ENCODE measurements around the gene SLC25A26.

Gene SLC25A26

DNA sequence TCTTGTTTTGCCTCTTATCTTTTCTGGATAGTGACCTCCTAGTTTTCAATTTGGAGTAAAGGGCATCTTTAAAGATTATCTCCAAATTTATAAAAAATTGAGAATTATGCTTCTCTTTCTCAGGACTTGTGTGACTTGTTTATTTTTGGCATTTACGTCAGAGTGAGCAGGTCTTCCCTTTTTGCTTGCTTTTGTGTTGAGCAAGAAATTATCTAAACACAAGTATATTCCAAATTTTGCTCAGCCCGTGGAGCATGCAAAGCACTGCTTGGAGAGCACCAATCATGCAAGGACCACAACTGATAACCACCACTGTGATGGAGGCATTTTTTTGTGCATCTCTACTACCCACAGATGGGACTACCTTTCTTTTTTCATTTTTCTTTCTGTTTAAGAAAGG is 7.1 kb downstream of the SLC25A26 start:
- DNase-seq, result no peak

DNA sequence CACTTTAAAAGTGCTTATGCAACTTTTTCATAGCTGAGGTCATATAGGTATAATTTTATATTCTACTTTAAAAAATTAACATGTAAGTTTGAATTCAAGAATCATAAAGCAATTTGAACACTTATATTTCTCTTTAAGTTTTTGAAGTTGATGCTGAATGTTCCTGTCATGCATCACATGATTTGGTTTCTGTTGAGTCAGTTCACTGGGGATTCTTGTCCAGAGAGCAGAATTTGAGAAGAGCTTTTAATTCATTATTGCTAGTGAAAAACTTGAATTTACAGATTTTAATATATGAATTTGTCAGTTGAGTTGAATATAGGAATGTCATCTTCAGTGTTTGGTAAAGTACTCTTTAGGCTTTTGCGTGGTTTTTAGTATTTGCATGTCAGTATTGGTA is 7.9 kb downstream of the SLC25A26 start:
- no peak for DNase-seq

DNA sequence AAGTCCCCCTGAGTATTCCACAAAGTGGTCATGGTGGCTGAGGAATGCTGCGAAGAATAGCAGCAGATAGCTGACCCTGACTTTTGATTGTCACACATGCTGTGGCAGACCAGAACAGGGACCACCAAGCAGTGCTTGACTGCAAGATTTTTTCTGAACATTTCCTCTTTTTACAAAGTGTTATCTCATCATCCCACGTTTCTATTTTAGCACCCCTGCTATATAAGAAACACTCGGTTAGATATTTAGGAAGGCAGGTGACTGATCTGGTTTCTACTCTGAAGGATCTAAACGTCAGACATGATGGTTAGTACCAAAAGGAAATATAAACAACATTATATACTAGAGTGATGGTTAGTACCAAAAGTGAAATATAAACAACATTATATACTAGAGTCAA is 9.1 kb downstream of the SLC25A26 start:
- DNase-seq, result no peak

DNA sequence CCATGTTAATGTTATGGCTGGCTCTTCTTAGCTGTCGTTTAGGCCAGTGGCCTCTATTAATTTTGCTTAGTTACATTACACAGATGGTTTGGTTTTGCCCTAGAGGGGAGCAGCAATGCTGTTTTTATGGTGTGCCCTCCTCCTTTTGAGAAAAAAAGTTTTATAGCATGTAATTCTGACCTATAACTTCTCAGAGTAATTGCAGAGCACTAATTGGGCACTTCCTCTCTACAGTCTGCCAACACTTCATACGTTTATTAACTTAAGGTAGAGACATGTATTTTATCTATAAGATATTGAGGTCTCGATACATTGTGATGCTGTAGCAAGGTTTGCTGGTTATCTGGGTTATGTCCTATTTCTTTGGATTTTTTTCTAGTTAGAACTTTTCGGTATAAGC is 12.2 kb downstream of the SLC25A26 start:
- no peak for DNase-seq

DNA sequence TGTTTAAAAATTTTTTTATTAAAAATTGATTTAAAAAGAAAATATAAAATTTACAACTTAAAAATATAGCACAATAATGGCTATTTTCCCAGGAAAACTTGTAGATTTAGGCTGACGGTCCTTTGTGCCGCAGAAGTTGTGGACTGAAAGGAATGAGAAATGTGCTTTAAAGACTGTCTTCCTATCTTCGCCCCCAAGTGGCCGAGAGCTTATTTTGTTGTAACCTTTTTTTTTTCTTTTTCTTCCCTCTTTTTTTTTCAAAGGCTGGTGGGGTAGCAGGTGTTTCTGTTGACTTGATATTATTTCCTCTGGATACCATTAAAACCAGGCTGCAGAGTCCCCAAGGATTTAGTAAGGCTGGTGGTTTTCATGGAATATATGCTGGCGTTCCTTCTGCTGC is 15.5 kb downstream of the SLC25A26 start:
- no peak for DNase-seq

DNA sequence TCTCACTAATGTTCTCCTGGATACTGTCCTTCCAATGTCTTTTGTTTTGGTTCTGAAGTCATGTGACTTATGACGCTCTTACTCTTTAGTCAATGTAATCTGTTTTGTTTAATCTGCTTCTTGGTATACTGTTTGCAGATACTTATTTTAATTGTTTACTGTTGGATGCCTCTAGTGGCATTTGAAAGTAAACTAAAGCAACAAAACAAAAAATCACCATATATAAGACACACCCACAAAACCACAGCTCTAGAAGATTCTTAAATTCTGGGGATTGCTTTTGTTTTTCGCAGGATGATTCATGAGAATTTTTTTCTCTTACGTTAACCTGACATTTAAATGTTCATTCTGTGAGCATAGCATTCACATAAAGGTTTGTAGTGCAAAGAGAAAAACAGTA is 16.8 kb downstream of the SLC25A26 start:
- DNase-seq, result no peak

DNA sequence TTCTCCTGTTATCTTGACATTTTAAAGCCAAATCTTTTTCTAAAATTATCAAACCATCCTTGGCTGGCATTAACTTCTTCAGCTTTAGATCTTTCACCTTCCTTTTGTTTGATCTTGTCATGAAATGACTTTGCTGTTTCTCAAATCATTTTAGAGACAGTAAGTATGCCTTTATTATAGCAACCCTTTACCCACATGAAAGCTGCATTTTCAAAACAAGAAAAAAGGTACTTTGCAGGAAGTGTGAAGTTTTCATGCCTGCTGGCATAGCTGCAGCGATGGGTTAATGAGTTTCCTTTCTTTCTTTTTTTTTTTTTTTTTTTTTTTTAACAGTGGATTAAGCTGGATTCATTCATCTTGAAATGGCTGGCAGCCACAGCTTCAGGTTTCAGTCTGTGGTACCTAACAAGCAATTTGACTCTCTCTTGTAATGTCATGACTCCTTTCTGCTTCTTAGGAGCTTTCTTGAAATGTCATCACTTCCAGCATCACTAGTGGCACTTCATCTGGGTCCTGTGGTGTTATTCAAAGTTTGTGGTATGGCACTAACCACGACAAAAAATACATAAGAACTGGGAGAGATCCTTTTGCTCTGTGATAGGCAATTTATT is 18.8 kb downstream of the SLC25A26 start:
- no peak for DNase-seq

DNA sequence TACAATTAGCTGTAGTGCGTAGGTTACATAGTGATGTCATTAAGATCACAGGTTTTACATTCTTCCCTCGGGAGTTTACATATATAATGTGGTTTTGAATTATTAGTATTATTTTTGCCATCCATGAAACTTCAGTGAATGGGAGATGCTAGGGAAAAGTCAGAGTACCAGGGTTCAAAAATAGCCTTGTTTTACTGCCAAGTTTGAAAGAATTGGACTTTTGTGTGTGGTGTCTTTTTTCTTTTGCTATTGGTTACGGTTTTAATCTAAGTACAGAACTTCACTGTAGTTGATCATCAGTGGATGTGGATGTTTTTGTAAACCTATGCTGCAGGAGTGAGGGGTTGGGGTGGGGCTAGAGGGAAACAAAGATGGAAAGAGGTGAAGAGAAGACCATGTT is 20.7 kb downstream of the SLC25A26 start:
- no peak for DNase-seq

DNA sequence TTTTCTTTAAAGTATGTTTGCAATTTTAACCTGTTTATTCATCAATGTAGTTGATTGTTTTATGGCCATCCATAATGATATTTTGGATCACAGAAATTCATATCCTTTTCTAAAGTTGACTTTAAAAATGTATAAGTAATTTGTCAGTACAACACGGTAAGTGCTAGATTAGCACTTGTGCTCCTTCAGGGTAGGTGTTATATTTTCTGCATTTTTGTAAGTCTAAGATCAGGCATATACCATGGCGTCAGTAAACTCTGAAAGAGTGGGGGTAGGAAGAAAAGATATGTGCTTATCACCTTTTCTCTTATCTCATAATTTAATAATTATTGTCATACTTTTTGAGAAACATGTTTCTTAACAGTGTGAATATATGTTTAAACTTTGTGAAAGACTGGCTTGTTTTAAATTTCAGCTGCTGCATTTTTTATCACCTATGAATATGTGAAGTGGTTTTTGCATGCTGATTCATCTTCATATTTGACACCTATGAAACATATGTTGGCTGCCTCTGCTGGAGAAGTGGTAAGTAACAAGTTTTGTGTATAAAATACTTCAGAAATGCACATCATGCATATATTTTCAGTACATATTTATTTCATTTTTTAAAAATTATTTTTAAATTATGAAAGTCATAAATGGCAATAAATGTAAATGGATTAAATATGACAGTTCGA is 22.1 kb downstream of the SLC25A26 start:
- DNase-seq, result no peak

DNA sequence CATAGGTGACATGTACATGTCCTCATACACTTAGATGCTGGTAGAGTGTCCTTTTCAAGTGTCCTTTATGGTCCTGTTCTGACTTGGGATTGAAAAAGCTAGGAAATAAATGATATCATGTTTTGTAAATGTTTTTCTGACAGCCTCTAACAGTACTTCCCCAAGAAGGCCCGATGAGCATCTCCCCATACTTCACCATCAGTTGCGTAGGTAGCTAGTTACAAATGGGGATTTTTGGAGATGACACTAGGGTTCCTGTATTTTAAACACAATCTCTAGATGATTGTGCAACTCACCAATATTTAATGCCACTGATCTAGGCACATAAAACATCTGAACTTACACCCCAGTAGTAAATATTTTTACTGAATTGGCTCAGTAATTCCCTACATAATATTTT is 27.8 kb downstream of the SLC25A26 start:
- DNase-seq, result no peak

DNA sequence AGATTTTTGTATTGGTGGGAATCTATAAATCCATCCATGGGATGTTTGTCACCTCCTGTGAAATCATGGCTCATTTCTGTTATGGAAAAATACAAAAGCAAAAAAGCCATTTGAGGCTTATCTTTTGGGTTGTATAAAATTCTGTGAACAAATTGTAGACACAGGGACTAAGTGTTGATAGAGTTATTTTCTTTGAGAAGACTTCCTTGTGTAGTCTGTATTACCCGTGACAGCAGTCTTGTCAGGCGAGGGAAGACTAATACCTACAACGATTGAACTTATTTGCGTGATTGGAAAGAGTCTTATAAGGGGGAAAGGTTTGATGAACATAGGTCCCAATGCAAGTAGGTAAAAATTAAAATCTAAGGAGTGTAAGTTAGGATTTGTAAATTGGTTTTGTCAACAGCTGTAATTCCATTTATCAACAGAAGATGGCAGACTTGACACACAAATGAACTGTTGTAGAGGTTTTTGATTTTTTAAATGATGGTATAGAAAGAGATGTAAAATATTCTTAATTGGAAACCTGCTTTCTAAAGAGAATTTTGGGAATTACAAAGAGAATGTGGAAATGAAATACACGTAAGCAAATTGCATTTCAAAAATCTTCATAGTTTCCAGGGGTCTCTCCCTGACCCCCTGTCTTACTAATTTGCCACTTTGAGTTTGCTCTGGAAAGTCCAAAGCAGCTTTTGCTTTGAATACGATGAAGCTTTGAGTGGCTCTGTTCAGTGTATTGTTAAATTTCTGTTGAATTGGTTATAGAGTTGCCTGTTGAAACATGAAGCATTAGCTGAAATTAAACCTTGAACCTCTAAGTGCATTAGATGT is 33.2 kb downstream of the SLC25A26 start:
- DNase-seq, result no peak

DNA sequence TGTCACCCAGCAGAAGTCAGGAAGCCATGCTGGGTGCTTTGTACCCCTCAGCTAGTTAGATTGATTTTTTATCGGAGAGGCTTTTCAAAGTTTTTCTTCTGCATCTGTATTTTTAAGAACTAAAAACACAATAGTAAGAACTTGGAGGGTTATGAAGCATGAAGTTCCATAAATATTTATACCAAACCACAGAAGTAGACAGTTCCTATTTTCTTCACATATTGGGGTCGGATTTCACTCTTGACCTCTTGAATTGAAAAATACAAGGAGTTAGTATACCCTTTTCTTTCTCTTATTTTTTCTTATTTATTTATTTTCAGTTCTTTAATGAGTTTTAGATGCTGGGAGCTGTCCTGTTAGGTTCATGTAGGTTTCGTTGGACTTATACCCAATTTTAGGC is 35.1 kb downstream of the SLC25A26 start:
- DNase-seq, result no peak

DNA sequence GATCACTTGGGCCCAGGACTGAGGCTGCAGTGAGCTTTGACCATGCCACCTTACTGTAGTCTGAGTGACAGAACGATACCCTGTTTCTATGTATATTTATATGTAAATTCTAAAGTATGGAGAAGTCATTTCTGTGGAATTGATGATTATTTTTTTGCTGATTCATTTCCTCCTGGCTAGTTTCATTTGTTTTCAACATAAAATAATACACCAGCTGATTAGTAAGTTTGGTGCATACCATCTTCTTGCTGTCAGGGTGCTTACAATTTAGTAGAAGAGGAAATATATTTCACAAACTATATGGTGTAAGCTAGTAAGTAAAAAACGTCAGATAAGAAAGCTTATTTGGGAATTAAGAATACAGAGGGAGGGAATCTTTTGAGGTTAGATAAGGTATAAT is 36.0 kb downstream of the SLC25A26 start:
- no peak for DNase-seq

DNA sequence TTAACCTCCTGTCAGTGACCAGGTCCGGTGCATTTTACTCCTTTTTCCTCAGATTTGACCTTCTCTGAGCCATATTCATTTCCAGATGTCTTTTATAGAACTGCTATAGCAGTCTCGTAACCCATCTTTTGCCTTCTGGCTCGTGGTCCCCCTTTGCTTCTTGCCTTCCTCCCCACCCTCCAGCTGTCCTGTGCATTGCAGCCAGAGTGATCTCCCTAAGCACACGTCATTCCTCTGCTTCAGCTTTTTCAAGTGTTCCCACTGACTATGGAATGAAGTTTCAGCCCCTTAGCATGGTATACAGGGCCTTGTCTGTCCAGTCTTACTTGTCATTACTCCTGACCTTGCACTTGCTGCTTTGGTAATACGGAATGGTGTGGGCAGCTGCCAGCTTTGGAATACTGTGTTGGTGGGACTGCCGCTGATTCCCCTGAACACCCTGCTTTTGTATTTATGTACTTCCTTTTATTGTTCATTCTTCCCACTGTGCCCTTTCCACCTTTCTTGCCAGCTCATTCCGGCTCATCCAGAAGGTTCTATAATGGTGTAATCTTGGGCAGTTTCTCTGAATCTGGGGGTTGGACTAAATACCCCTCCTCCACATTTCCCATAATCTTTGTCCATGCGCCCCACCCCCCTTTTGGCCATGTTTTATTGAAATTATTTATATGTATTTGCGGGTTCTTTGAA is 38.9 kb downstream of the SLC25A26 start:
- no peak for DNase-seq

DNA sequence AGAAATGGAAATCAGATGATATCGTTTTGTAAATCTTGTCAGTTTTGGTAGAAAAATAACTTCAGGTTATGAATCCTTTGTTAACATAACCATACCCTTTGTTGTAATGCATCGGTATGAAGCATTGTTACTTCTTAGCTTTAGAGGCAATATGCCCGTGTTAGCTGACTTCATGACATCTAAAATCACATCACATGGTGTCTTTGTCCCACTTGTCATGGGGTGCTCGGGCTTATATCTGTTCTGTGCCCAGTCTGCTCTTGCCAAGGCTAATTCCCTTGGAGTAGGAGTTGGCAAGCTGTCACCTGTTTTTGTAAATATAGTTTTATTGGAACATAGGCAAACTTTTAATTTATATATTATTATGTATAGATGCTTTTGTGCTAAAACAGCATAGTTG is 39.6 kb downstream of the SLC25A26 start:
- DNase-seq, result no peak

DNA sequence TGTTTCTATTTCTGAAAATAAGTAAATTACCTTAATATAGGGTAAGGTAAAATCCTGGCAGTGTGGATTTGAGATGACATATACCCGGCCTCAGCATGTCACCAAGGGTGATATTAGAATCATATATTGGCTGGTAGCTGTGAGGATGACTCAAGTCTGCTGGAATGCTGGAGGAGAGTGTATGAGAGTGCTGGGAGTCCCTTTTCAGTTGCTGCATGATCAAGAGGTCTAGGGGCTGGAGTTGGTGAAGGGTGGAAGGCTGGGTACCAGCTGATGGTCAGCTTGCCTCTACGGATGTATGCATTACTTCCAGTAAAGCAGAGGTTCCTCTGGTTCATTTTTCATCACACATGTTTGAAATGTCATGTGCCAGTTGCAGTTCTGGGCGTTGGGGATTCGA is 40.6 kb downstream of the SLC25A26 start:
- DNase-seq, result no peak

DNA sequence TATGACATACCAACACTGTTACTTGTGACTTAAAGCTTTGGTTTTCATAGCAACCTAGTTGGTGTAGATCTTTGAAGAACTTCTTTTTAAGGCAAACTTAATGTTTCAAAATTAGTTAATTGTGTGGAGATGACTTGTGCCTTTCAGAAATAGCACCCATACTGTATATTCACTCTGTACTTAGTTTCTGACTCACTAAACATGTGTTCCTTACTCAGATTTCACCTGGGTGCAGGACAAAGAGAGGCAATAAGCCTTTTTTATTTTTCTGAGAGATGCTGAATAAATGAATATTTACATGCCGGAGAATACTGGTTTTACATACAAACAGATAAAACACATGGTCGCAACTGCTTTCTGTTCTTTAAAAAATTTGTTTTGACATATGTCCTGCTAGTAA is 44.8 kb downstream of the SLC25A26 start:
- DNase-seq, result no peak

DNA sequence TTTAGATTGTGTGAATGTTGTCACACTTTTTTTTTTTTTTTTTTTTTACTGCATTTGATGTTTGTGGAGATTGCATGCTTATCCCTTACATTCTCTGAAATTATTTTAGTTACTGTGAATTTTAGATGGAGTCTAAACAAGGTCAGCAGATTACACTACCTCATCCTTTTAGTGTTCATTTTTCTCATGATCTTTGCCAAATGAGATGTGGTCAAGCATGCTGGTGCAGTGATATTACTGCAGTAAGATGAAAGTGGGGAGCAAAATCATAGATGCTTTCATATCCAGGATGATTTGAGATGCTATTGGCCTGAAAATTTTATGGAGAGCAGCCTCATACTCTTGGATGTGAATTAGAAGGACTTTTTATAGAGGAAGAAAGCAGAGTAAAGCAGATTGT is 45.8 kb downstream of the SLC25A26 start:
- no peak for DNase-seq

DNA sequence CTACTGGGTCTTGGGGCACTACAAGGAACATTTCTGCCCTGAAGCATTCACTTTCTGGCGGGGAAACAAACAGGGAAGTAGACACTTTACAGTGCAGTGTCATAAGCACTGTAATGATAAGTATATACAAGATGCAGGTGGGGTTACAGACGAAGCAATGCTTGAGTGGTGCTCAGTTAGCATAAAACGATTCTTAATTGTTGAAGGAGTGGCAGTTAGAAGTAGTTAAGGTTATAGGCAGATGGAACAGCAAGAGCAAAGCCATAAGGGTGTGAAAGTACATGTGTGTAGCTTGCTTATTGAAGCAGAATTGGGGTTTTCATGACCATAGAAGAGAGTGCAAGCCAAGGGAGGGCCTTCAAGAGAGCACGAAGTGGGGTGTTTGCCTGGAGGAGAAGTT is 46.2 kb downstream of the SLC25A26 start:
- DNase-seq, result no peak

DNA sequence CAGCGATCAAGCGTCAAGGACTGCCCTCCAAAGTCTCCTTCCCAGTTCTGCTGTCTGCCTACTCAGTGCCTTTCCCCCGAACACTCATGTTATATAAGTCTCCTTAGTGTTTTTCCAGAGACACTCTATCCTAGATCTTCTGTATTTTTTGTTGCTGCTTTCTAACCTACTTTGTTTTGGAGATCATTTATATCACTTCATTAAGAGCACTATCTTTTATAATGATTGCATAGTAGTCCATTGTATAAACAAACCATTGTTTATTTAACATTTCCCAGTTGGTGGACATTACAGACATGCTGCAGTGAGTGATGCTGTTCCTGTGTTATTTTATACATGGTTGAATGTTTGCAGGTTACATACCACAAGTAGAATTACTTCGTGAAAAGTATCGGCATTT is 47.1 kb downstream of the SLC25A26 start:
- DNase-seq, result no peak

DNA sequence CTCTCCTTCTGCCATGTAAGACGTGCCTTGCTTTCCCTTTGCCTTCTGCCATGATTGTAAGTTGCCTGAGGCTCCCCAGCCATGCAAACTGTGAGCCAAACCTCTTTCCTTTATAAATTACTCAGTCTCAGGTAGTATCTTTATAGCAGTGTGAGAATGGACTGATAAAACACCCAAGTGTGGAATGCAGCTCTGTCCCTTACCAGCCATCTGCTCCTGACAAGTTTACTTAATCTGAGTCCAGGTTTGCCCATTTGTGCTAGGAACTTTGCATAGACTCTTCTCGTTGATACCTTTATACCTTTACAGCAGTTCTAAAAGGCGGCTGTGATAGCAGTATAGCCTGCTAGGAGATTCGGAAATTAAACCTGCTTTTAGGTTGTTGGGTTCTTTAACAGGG is 48.1 kb downstream of the SLC25A26 start:
- DNase-seq, result no peak

DNA sequence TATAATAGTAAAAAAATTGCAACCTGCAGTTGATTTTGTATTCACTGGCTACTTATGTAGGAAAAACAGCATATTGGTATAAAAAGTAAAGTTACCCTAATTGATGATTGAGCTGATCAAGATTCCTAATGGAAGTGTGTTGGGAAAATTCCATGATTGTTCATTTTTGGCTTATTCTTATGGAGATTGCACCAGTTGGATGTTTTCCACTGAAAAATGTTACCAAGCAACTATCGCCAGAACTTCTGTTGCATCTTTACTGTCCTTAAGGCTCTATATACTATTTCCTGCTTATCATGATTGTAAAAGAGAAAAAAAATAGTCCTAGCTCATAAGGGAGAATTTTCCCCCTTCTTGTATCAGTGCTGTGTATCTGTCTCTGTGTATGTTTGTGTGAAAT is 48.6 kb downstream of the SLC25A26 start:
- DNase-seq, result no peak

DNA sequence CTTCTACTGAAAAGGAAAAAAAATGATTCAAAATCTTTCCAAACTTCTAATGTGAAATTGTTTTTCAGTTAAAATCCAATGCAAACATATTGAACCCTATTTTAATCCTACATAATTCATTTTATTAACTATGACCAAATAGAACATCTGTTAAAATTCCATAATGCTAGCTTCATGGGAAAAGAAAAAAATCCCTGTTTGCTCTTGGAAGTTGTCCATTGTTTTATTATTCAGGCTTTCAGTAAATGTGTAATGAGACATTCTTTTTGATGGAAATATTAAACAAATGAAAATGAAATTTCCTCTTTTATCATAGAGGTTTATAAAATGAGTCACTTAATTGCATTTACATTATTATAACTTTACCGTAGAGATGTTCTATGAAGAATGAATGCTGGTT is 49.5 kb downstream of the SLC25A26 start:
- no peak for DNase-seq

DNA sequence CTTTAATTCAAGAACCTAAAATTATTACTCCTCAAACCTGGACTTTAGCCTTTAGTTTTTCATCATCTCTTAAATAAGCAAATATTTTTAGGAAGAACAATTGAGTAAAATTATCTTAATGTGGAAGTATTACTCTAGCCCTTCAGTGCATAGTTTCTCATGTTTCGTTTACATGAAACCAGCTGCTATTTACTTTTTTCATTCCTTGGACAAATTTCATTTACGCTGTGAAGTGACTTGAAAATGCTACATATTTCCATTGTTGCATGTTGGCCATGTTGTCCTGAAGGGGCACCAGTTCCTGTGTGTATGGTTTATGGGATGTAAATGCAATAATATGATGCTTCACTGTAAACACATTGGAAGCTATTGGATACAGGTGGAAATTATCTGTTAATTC is 49.9 kb downstream of the SLC25A26 start:
- DNase-seq, result no peak
